Aorta (tissue), 5 donors: ENCODE measurements around the gene CPVL. TPM values are rescaled to one million over a fixed set of nuclear protein-coding genes. Genes with fewer than 3 reads are reported as not detected.

Source experiments
- ATAC-seq: fragments of 200-7000 bp; cut with Tn5 transposase; one replicate; pipeline ENCODE4 v1.9.1; 2022; ENCODE audit warnings: moderate library complexity; ENCODE audit not compliant: low FRiP score
- DNase-seq, 2 donors: peaks; one replicate each; pipeline ENCODE4 v3.0.0-alpha.2; 2020
- H3K27ac ChIP-seq, 2 donors: one replicate each; pipeline ENCODE4 v1.5.1; 2013; ENCODE audit warnings: low read length in 2 of 2, mild to moderate bottlenecking in 2 of 2, moderate library complexity in 2 of 2, control low read depth in 1 of 2, inconsistent platforms in 1 of 2, low read depth in 1 of 2
- H3K27me3 ChIP-seq, 2 donors: one replicate each; pipeline ENCODE4 v1.6.1; 2013; ENCODE audit warnings: control low read depth in 1 of 2, low read length in 1 of 2, mild to moderate bottlenecking in 1 of 2, moderate library complexity in 1 of 2; ENCODE audit not compliant: insufficient read depth in 2 of 2, control insufficient read depth in 1 of 2
- H3K36me3 ChIP-seq, 2 donors: one replicate each; pipeline ENCODE4 v1.6.1; 2013; ENCODE audit warnings: control low read depth in 1 of 2, low read length in 1 of 2, mild to moderate bottlenecking in 1 of 2; ENCODE audit not compliant: insufficient read depth in 2 of 2, control insufficient read depth in 1 of 2
- H3K4me1 ChIP-seq, 2 donors: one replicate each; pipeline ENCODE4 v1.6.1; 2013; ENCODE audit warnings: low read length in 2 of 2, control low read depth in 1 of 2, mild to moderate bottlenecking in 1 of 2, moderate library complexity in 1 of 2; ENCODE audit not compliant: insufficient read depth in 2 of 2, control insufficient read depth in 1 of 2
- H3K4me3 ChIP-seq, 2 donors: one replicate each; pipeline ENCODE4 v1.5.1; 2013; ENCODE audit warnings: low read length in 2 of 2, control low read depth in 1 of 2, mild to moderate bottlenecking in 1 of 2
- H3K9me3 ChIP-seq: one replicate; pipeline ENCODE4 v1.6.1; 2013; ENCODE audit warnings: mild to moderate bottlenecking, low read length; ENCODE audit not compliant: control insufficient read depth
- WGBS, 2 donors: extraction: QIAGEN DNeasy Blood & Tissue Kit; methylation state at CpG; one replicate each; pipeline ENCODE4 v1.1.7; 2013; 5-methylcytosine and 5-hydroxymethylcytosine counted together
- intact Hi-C, 2 donors: fragments of 100-400 bp; cut with DNase I; formaldehyde crosslinking; loops; one replicate each; pipeline versions ENCODE4 v1.14.2 to v1.15.0; 2022
- polyA plus RNA-seq, 2 donors: library from polyadenylated mRNA; stranded (reverse); fragments of 200-250 nt; gene quantifications; one replicate each; pipeline ENCODE4 v1.2.3, GENCODE V29; 2013
- total RNA-seq, 2 donors: library from RNA; stranded (reverse); fragmentation: NEBNext Ultra II Directional; extraction: Animal tissue kit (Norgen Biotek cat#: 25700); gene quantifications; one replicate each; pipeline ENCODE4 v1.2.1, GENCODE V29; 2021
- donor health status: healthy with polysubstance abuse.
- donor health status: Bipolar disorder and iron deficiency.
- donor health status: DM: no; HTN: no; CAD: no.
- donor health status: DM: no; HTN: no; CAD: no.
- donor health status: DM: yes; HTN: yes; CAD: no.

CPVL gene
- total and polyA plus RNA-seq, 4 donors: 2.7 to 50.2 (median 24.3) TPM

DNA sequence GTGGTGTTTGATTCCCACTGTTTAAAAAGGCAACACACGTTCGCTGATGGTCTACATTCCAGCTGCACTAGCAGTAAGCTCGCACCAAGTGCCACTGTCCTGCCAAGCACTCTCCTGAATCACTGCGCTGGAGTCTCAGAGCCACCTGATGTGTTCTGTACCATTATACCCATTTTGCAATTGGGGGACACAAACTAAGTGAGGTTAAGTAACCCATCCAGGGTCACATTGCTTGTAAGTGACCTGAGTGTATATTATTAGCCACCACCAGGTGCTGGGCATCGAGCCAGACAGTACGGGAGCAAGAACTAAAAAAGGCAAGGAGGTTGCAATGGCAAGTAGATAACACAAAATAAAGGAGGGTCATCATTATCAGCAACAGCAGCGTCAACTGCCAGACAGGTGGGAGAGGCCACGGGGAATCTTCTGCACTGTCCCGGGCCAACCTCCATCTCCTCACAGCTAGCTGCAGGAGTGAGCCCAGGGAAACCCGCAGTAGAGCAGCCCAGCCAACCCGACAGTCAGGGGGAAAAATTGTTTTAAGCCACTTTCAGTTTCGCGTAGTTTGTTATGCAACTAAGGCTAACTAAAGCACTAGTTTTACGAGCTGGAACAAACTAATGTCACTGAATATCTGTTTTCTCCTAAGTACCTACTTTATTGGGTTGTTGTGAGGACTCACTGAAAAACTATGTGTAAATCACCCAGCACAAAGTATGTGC lies 712 bp upstream of the CPVL start:
- WGBS, 2 donors: 48 to 52% methylated on average over 14 of the region's 14 CpGs
- DNase-seq (peak in 1 of 2 donors; percentile 55), ATAC-seq (no peak)
- intact Hi-C loops: no loop called here
- no peaks in the 10 kb centered on the region for H3K9me3 ChIP-seq
- no peak overlapping the region for H3K4me3 ChIP-seq
- no peak overlapping the region for H3K27ac ChIP-seq
- peaks cover 0 to 1% of the 10 kb centered on the region in 2 donors for H3K27me3 ChIP-seq
- H3K36me3 ChIP-seq: no peaks in the 10 kb centered on the region
- no peaks in the 10 kb centered on the region for H3K4me1 ChIP-seq

DNA sequence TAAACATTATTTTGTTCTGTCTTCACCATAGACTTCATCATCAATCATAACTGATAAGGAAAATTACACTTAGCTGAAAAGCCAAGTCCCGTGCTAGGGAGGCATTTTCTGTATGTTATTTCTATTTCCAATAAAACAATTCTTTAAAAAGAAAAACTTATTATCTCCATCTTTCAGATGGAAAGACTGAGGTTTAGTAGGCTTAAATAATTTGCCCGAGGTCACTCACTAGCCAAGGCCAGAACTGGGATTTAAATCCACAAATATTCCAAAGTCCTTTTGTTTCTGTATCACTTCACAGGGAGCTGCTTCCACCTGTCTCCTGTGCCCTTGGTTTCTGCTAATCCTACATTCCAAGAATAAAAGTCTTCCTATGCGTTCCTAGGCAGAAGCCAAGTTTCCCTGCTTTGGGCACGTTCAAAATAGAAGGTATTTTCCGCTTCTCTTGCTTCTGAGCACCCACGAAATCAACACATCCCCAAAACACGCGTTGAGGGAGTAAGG lies 732 bp downstream of the CPVL start:
- intact Hi-C loops: no loop called here
- Histone ChIP-seq H3K4me1 (no peaks in the 10 kb centered on the region), H3K27me3 (peaks cover 0 to 1% of the 10 kb centered on the region in 2 donors), H3K27ac (no peak overlapping the region), H3K4me3 (no peak overlapping the region), H3K36me3 (no peaks in the 10 kb centered on the region), H3K9me3 (no peaks in the 10 kb centered on the region)
- no peak for DNase-seq
- no peak for ATAC-seq
- 3 to 6% methylated on average over 8 of the region's 8 CpGs for WGBS, 2 donors

DNA sequence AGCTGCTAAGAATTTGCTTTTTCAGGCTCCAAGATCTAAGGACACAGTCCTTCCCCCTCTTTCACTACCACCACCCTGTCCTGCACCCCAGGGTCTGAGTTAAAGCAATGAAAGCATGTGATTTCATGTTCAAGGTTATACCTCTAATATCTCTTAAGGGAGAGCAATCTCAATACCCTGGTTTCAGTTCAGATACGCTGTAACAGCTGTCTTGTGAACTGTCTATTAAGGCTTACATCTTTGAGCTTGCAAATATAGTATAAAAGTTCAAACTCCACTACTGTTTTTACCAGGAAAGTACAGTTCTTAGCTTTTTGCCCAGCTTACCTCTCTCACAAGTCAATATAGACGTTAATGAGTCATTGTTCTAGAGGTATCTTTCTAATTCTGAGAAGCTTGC lies 2.6 kb downstream of the CPVL start:
- H3K9me3 ChIP-seq: no peaks in the 10 kb centered on the region
- no peaks in the 10 kb centered on the region for H3K4me1 ChIP-seq
- H3K4me3 ChIP-seq: no peak overlapping the region
- H3K27me3 ChIP-seq: peaks cover 0 to 1% of the 10 kb centered on the region in 2 donors
- DNase-seq: no peak
- no peaks in the 10 kb centered on the region for H3K36me3 ChIP-seq
- H3K27ac ChIP-seq: no peak overlapping the region
- 81 to 83% methylated on average over 2 of the region's 2 CpGs for WGBS, 2 donors
- ATAC-seq: no peak
- intact Hi-C loops: no loop called here

DNA sequence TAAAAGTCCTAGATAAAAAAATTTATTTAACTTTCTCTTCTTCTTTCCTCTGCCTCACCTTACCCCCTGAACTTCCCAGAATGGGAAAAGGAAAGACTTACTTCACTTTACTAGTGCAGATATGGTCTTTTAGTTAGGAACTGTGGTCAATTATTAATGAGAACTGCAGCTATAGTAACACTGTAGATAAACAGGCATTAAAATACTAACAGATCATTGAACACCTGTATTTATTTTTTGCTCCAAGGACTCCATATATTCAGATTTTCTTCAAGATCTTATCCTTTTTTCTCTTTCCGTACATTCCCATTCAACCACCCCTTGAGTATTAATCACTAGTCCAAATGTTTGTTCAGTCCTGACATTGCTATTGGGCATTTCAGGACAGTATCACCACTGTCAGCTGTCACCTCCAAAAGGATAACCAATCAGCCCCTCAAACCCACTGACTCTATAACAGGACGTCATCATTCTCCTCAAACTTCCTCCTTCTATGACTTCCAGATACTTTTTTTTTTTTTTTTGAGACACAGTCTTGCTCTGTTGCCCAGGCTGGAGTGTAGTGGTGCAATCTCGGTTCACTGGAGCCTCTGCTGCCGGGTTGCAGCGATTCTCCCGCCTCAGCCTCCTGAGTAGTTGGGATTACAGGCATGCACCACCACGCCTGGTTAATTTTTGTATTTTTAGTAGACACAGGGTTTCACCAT lies 4.2 kb downstream of the CPVL start:
- ATAC-seq: no peak
- Histone ChIP-seq H3K36me3 (no peaks in the 10 kb centered on the region), H3K27ac (no peak overlapping the region), H3K4me1 (no peaks in the 10 kb centered on the region), H3K27me3 (peaks cover 0 to 1% of the 10 kb centered on the region in 2 donors), H3K9me3 (peaks cover 2% of the 10 kb centered on the region), H3K4me3 (no peak overlapping the region)
- DNase-seq: no peak
- 77 to 78% methylated on average over 7 of the region's 7 CpGs for WGBS, 2 donors
- intact Hi-C loops: no loop called here

DNA sequence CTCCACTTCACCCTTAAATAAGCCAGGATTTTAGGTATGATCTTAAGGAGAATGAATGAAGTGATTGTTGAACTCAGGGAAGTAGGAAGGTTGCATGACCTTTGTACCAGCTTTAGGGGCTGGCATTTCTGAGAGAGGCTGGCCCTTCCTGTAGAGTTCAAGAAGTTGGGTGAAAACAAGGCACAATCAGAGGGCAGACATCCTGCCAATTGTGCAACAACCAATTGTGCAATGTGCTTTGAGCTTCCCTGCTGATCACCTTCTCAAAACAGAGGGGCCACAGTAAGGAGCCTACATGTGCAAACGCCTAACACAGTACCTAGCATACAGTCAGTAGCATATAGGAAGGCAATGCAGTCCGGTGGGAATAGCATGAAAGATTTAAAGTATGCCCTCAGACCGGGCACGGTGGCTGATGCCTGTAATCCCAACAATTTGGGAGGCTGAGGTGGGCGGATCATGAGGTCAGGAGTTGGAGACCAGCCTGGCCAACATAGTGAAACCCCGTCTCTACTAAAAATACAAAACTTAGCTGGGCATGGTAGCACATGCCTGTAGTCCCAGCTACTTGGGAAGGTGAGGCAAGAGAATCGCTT lies 5.4 kb downstream of the CPVL start:
- WGBS, 2 donors: 80 to 86% methylated on average over 7 of the region's 7 CpGs
- Histone ChIP-seq H3K27me3 (no peaks in the 10 kb centered on the region), H3K4me1 (no peaks in the 10 kb centered on the region), H3K27ac (no peak overlapping the region), H3K9me3 (peaks cover 2% of the 10 kb centered on the region), H3K4me3 (no peak overlapping the region), H3K36me3 (no peaks in the 10 kb centered on the region)
- peak in 1 of 2 donors; percentile 54 for DNase-seq
- intact Hi-C loops: no loop called here
- no peak for ATAC-seq

GRCh38 chr7:29139796-29140195 lies 6.5 kb downstream of the CPVL start:
- no peaks in the 10 kb centered on the region for H3K4me1 ChIP-seq
- no peak overlapping the region for H3K27ac ChIP-seq
- no peaks in the 10 kb centered on the region for H3K36me3 ChIP-seq
- peaks cover 2% of the 10 kb centered on the region for H3K9me3 ChIP-seq
- ATAC-seq (no peak), DNase-seq (no peak)
- WGBS, 2 donors: 77 to 82% methylated on average over 4 of the region's 4 CpGs
- no peak overlapping the region for H3K4me3 ChIP-seq
- intact Hi-C loops: no loop called here
- H3K27me3 ChIP-seq: no peaks in the 10 kb centered on the region

GRCh38 chr7:29139191-29139590 lies 7.1 kb downstream of the CPVL start:
- ATAC-seq (no peak), DNase-seq (no peak)
- no peaks in the 10 kb centered on the region for H3K4me1 ChIP-seq

GRCh38 chr7:29138588-29138987 lies 7.7 kb downstream of the CPVL start:
- intact Hi-C loops: no loop called here
- no peaks in the 10 kb centered on the region for H3K27me3 ChIP-seq
- H3K36me3 ChIP-seq: no peaks in the 10 kb centered on the region
- H3K4me1 ChIP-seq: no peaks in the 10 kb centered on the region
- WGBS, 2 donors: 57 to 68% methylated on average over 4 of the region's 4 CpGs
- DNase-seq: no peak
- H3K4me3 ChIP-seq: no peak overlapping the region
- no peak overlapping the region for H3K27ac ChIP-seq
- peaks cover 2% of the 10 kb centered on the region for H3K9me3 ChIP-seq
- no peak for ATAC-seq

More at GRCh38 chr7:29139191-29139590, 7.1 kb downstream of the CPVL start:
- intact Hi-C loops: no loop called here
- H3K27ac ChIP-seq: no peak overlapping the region
- WGBS, 2 donors: 80% methylated on average over 2 of the region's 2 CpGs
- no peak overlapping the region for H3K4me3 ChIP-seq
- peaks cover 2% of the 10 kb centered on the region for H3K9me3 ChIP-seq
- H3K36me3 ChIP-seq: no peaks in the 10 kb centered on the region
- no peaks in the 10 kb centered on the region for H3K27me3 ChIP-seq
